Activated CD4-positive, alpha-beta T cell treated with anti-CD3 and anti-CD28 coated beads for 1 hour (primary cell): ENCODE results near the gene POLD2.

ENCODE experiments used
- DNase-seq: peaks from one replicate; pipeline ENCODE4 v3.0.0-alpha.2; 2020

POLD2 gene

GRCh38 chr7:44151956-44152355, 28.6 kb upstream of the POLD2 start:
- no peak for DNase-seq

GRCh38 chr7:44150966-44151941, 27.9 kb upstream of the POLD2 start:
- DNase-seq = no peak

- no peak for DNase-seq
Measured at GRCh38 chr7:44150466-44150832, 27.1 kb upstream of the POLD2 start.

GRCh38 chr7:44149571-44150465, 26.5 kb upstream of the POLD2 start:
- DNase-seq = no peak

GRCh38 chr7:44148961-44149536, 25.7 kb upstream of the POLD2 start:
- no peak for DNase-seq

- no peak for DNase-seq
Measured at GRCh38 chr7:44148166-44148565, 24.8 kb upstream of the POLD2 start.

GRCh38 chr7:44147026-44147991, 24.0 kb upstream of the POLD2 start:
- DNase-seq = peak; percentile 3

GRCh38 chr7:44145969-44146911, 22.9 kb upstream of the POLD2 start:
- peak; percentile 32 for DNase-seq

- peak; percentile 50 for DNase-seq
Measured at GRCh38 chr7:44145479-44145968, 22.2 kb upstream of the POLD2 start.

- no peak for DNase-seq
Measured at GRCh38 chr7:44144968-44145478, 21.7 kb upstream of the POLD2 start.

GRCh38 chr7:44144426-44144967, 21.1 kb upstream of the POLD2 start:
- DNase-seq = no peak

- DNase-seq = no peak
Measured at GRCh38 chr7:44143646-44144250, 20.4 kb upstream of the POLD2 start.

GRCh38 chr7:44142028-44142427, 18.7 kb upstream of the POLD2 start:
- no peak for DNase-seq

GRCh38 chr7:44141221-44141850, 18.0 kb upstream of the POLD2 start, which contains the start of gene MYL7:
Gene MYL7, minus strand, starts transcription at chr7:44141332. Its CDS starts 27 bp downstream, at chr7:44141305.
- no peak for DNase-seq

GRCh38 chr7:44140341-44140740, 17.0 kb upstream of the POLD2 start:
- DNase-seq = no peak

- DNase-seq = no peak
Measured at GRCh38 chr7:44139311-44140010, 16.1 kb upstream of the POLD2 start.

GRCh38 chr7:44138698-44139097, 15.3 kb upstream of the POLD2 start:
- no peak for DNase-seq

GRCh38 chr7:44136731-44137130, 13.4 kb upstream of the POLD2 start:
- DNase-seq = no peak
